Measurements from ENCODE around the gene SLC25A21. TPM values are rescaled to one million over a fixed set of nuclear protein-coding genes. Genes with fewer than 3 reads are reported as not detected.

The SLC25A21 gene
- total RNA-seq, 1 donor from 2014 or later = 6.4 TPM

- DNase-seq (ENCODE audit: low spot score) = no peak
- H3K4me1 ChIP-seq = peaks cover 4% of the 10 kb centered on the region
- no peak overlapping the region for H3K27ac ChIP-seq
- no peaks in the 10 kb centered on the region for H3K9me3 ChIP-seq (ENCODE audit: low read depth)
- no peaks in the 10 kb centered on the region for H3K79me2 ChIP-seq (ENCODE audit: low read depth)
- no peak overlapping the region for H2AFZ ChIP-seq (replicated peaks)
- no peaks in the 10 kb centered on the region for H4K20me1 ChIP-seq (ENCODE audit: low read depth)
- Mint-ChIP-seq H3K36me3 (no peaks in the 10 kb centered on the region), H3K9me3 (no peaks in the 10 kb centered on the region), H3K27ac (no peak overlapping the region), H3K4me3 (no peak overlapping the region), H3K27me3 (ENCODE audit: insufficient read depth, low read depth) (peaks cover 4% of the 10 kb centered on the region), H3K4me1 (no peaks in the 10 kb centered on the region)
- no peaks in the 10 kb centered on the region for H3K36me3 ChIP-seq
- H3K27me3 ChIP-seq = no peaks in the 10 kb centered on the region
- H3K4me3 ChIP-seq = no peak overlapping the region
- TF ChIP-seq EZH2 (IDR thresholded peaks at IDR 0.05) (no peak), CTCF (IDR thresholded peaks at IDR 0.05) (no peak), EZH2phosphoT487 (IDR thresholded peaks at IDR 0.05) (no peak)
- no peak overlapping the region for H3K4me2 ChIP-seq
- H3F3A ChIP-seq (ENCODE audit: low read depth) = no peaks in the 10 kb centered on the region
- H3K9ac ChIP-seq = no peak overlapping the region
Observed at GRCh38 chr14:36988989-36989388, 183.4 kb downstream of the SLC25A21 start.

DNA sequence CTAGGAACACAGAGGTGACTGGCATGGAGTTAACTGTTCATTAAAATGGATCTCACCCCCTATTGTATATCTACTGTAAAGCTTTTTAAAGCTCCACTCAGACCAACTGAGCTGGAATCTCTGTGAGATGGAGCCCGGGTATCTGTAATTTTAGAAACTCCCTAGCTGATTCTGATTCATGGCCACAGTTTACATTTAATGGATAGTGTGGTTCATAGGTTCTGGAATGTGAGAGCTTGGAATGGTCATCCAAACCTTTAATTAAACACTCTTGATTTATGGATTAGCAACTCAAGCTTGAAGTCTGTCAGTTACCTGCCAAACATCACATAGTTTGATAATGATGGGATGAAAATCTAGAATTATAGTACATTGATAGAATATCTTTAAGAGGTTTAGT lies 183.8 kb downstream of the SLC25A21 start:
- no peaks in the 10 kb centered on the region for H3K4me1 Mint-ChIP-seq
- no peaks in the 10 kb centered on the region for H3K36me3 Mint-ChIP-seq

GRCh38 chr14:36986407-36986806 lies 186.0 kb downstream of the SLC25A21 start:
- Mint-ChIP-seq H3K9me3 (no peaks in the 10 kb centered on the region), H3K4me1 (no peaks in the 10 kb centered on the region)

More for the DNA sequence above, 183.8 kb downstream of the SLC25A21 start:
- no peaks in the 10 kb centered on the region for H3K79me2 ChIP-seq (ENCODE audit: low read depth)
- H3K9me3 ChIP-seq (ENCODE audit: low read depth) = no peaks in the 10 kb centered on the region
- H3K4me2 ChIP-seq = no peak overlapping the region
- H3K4me3 ChIP-seq = no peak overlapping the region
- no peaks in the 10 kb centered on the region for H3K27me3 ChIP-seq
- H3K9ac ChIP-seq = no peak overlapping the region
- Mint-ChIP-seq H3K27ac (no peak overlapping the region), H3K27me3 (ENCODE audit: insufficient read depth, low read depth) (peaks cover 4% of the 10 kb centered on the region), H3K4me3 (no peak overlapping the region), H3K9me3 (no peaks in the 10 kb centered on the region)
- TF ChIP-seq EZH2phosphoT487 (IDR thresholded peaks at IDR 0.05) = no peak
- TF ChIP-seq CTCF (IDR thresholded peaks at IDR 0.05) = no peak
- no peak for TF ChIP-seq EZH2 (IDR thresholded peaks at IDR 0.05)
- H3F3A ChIP-seq (ENCODE audit: low read depth) = no peaks in the 10 kb centered on the region
- H3K4me1 ChIP-seq = peaks cover 4% of the 10 kb centered on the region
- H2AFZ ChIP-seq (replicated peaks) = no peak overlapping the region
- DNase-seq (ENCODE audit: low spot score) = no peak
- no peaks in the 10 kb centered on the region for H3K36me3 ChIP-seq
- H4K20me1 ChIP-seq (ENCODE audit: low read depth) = no peaks in the 10 kb centered on the region
- no peak overlapping the region for H3K27ac ChIP-seq

More at GRCh38 chr14:36986407-36986806, 186.0 kb downstream of the SLC25A21 start:
- Histone ChIP-seq H4K20me1 (ENCODE audit: low read depth) (no peaks in the 10 kb centered on the region), H3K36me3 (no peaks in the 10 kb centered on the region), H3K27ac (no peak overlapping the region), H3F3A (ENCODE audit: low read depth) (no peaks in the 10 kb centered on the region), H3K9me3 (ENCODE audit: low read depth) (no peaks in the 10 kb centered on the region), H3K27me3 (no peaks in the 10 kb centered on the region), H3K9ac (no peak overlapping the region), H3K79me2 (ENCODE audit: low read depth) (no peaks in the 10 kb centered on the region), H3K4me1 (peaks cover 4% of the 10 kb centered on the region), H3K4me2 (no peak overlapping the region), H2AFZ (replicated peaks) (no peak overlapping the region), H3K4me3 (no peak overlapping the region)
- Mint-ChIP-seq H3K4me3 (no peak overlapping the region), H3K27ac (no peak overlapping the region), H3K36me3 (no peaks in the 10 kb centered on the region), H3K27me3 (ENCODE audit: insufficient read depth, low read depth) (peaks cover 4% of the 10 kb centered on the region)
- TF ChIP-seq EZH2 (IDR thresholded peaks at IDR 0.05) (no peak), EZH2phosphoT487 (IDR thresholded peaks at IDR 0.05) (no peak), CTCF (IDR thresholded peaks at IDR 0.05) (no peak)
- DNase-seq (ENCODE audit: low spot score) = no peak
